ENCODE data around the gene HACD1.
A peak's percentile ranks its signal among the peaks of the same experiment; 100 is the strongest.

HACD1 gene

GRCh38 chr10:17599089-17599488 is 18.1 kb downstream of the HACD1 start:
- Histone ChIP-seq H3K4me3 (ENCODE audit: low read depth, low read length) (no peak overlapping the region), H3K9me3 (ENCODE audit: control insufficient read depth, insufficient read depth, low read depth, low read length) (no peaks in the 10 kb centered on the region), H3K27ac (ENCODE audit: extremely low read depth, low read depth, low read length) (no peak overlapping the region), H3K36me3 (ENCODE audit: control insufficient read depth in 2 of 2, insufficient read depth in 1 of 2, low read length in 2 of 2) (no peaks in the 10 kb centered on the region; a peak in 1 of 3 replicates), H3K4me1 (ENCODE audit: control insufficient read depth, insufficient read depth, low read length) (no peaks in the 10 kb centered on the region)
- POLR2A ChIA-PET: no interaction called here
- CTCF ChIA-PET: interaction anchor here (0.6 to 0.9 kb wide), 9 partner anchors 8 to 724 kb away, joined by 3 to 5 read pairs (median 4); no protein-coding TSS in a partner anchor
- TF ChIP-seq ZNF654 (tag by site-specific recombination; IDR thresholded peaks at IDR 0.05; ENCODE audit: low read depth) (0 out of 2 replicates have a peak, but pooled peaks have one; percentile 6), CTCF (tag by site-specific recombination; IDR thresholded peaks at IDR 0.05) (peak; percentile 35; the same call in 1 of the 2 replicates), ZNF701 (tag by site-specific recombination; IDR thresholded peaks at IDR 0.05) (no peak)

GRCh38 chr10:17597386-17597785 is 19.8 kb downstream of the HACD1 start:
- no peak for TF ChIP-seq HOXA7 (CRISPR knock-in tag; IDR thresholded peaks at IDR 0.05; ENCODE audit: borderline replicate concordance)
- TF ChIP-seq ZNF530 (tag by site-specific recombination; IDR thresholded peaks at IDR 0.05; ENCODE audit: low read depth): no peak
- no peak for TF ChIP-seq ZNF404 (tag by site-specific recombination; IDR thresholded peaks at IDR 0.05)
- TF ChIP-seq ZNF19 (tag by site-specific recombination; IDR thresholded peaks at IDR 0.05; ENCODE audit: low read depth): no peak
- no peak for TF ChIP-seq REST (tag by site-specific recombination; IDR thresholded peaks at IDR 0.05)
- no peak for TF ChIP-seq PRDM10 (tag by site-specific recombination; IDR thresholded peaks at IDR 0.05)
- no peak for TF ChIP-seq ZBTB26 (tag by site-specific recombination; optimal IDR thresholded peaks at IDR 0.05)
- TF ChIP-seq ZNF48 (tag by site-specific recombination; IDR thresholded peaks at IDR 0.05): no peak
- TF ChIP-seq KLF10 (tag by site-specific recombination; IDR thresholded peaks at IDR 0.05): no peak
- no peak for TF ChIP-seq PATZ1 (tag by site-specific recombination; IDR thresholded peaks at IDR 0.05)
- TF ChIP-seq ZNF596 (tag by site-specific recombination; IDR thresholded peaks at IDR 0.05): no peak
- TF ChIP-seq ZNF133 (tag by site-specific recombination; IDR thresholded peaks at IDR 0.05): no peak
- no peak for TF ChIP-seq ZNF184 (tag by site-specific recombination; IDR thresholded peaks at IDR 0.05)
- TF ChIP-seq ZNF16 (tag by site-specific recombination; IDR thresholded peaks at IDR 0.05; ENCODE audit: low read depth): no peak
- no peak for TF ChIP-seq SP7 (tag by site-specific recombination; IDR thresholded peaks at IDR 0.05)
- no peak for TF ChIP-seq ZNF121 (tag by site-specific recombination; IDR thresholded peaks at IDR 0.05)
- TF ChIP-seq OVOL3 (tag by site-specific recombination; IDR thresholded peaks at IDR 0.05): no peak
- TF ChIP-seq ZBTB1 (tag by site-specific recombination; IDR thresholded peaks at IDR 0.05): no peak
- no peak for TF ChIP-seq ZNF112 (tag by site-specific recombination; IDR thresholded peaks at IDR 0.05)
- no peak for TF ChIP-seq ZNF248 (tag by site-specific recombination; IDR thresholded peaks at IDR 0.05)

More at GRCh38 chr10:17597386-17597785, 19.8 kb downstream of the HACD1 start:
- CTCF ChIA-PET: interaction anchor here (0.6 to 1.0 kb wide), 5 partner anchors 9 to 1052 kb away, joined by 3 to 4 read pairs (median 3); no protein-coding TSS in a partner anchor
- H3K27ac ChIP-seq (ENCODE audit: extremely low read depth, low read depth, low read length): no peak overlapping the region
- H3K36me3 ChIP-seq (ENCODE audit: control insufficient read depth in 2 of 2, insufficient read depth in 1 of 2, low read length in 2 of 2): no peaks in the 10 kb centered on the region; a peak in 1 of 3 replicates
- no peaks in the 10 kb centered on the region for H3K4me1 ChIP-seq (ENCODE audit: control insufficient read depth, insufficient read depth, low read length)
- no peaks in the 10 kb centered on the region for H3K9me3 ChIP-seq (ENCODE audit: control insufficient read depth, insufficient read depth, low read depth, low read length)
- H3K4me3 ChIP-seq (ENCODE audit: low read depth, low read length): no peak overlapping the region
- POLR2A ChIA-PET: no interaction called here
